NCI-H69 (cell line): ENCODE measurements around the gene HLCS.
A peak's percentile ranks its signal among the peaks of the same experiment; 100 is the strongest.

Source experiments
- DNase-seq: peaks from one replicate; lab custom pipeline; 2025; lab: John Stamatoyannopoulos, UW

The HLCS gene

DNA sequence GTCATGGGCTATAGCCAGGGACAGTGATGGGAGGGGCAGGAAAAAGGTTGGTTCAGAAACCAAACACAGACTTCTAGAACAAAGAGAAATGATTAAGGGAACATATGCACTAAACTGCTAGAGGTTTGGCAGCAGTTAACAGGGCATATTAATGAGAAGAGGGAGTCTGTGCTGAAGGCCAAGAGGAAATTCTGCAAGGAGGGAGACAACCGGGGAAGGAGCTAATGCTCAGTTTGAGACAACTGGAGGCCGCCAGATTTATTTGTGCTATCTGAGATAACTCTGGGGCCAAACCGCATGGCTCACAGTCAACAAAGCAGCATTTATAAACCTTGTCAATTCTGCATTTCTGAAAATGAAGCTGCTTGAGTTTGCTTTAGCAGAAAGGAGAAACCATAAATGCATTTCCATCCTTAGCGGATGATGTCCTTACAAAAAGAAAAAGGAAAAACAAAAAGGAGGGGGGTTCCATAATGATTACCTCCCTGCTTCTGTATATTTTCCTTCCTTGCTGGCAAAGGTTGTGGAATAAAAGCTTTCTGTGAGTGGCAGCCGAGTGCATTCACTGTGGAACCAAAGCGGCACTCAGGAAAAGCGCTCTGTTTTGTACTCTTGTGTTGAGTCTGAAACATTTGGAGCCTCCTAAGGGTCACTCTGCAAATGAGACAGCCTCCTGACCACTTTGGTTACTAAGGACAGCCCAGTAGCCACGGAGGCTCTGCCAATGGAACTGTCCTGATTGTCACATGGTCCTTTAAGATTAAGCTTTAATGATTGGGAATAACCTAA lies 197.2 kb downstream of the HLCS start:
- DNase-seq: peak; percentile 49

GRCh38 chr21:36768496-36768895 lies 198.0 kb downstream of the HLCS start:
- no peak for DNase-seq

DNA sequence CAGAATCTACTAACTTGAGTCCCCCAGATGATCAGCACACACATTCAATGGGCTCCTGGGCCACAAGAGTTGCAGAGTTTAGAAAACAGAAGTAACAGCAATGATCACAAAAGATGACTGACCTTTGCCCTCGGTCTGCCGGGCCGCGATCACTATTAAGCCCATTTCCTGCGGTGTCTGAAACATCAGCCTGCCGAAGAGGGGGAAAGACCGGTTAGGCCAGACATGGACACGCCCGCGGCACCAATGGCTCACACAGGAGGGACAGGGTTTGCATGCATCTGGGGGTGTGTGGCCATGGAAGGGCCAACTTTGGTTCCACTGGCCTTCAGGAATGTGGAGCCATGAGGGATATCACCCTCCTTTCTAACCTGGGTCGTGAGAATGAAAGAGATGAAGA lies 199.4 kb downstream of the HLCS start:
- DNase-seq: no peak

DNA sequence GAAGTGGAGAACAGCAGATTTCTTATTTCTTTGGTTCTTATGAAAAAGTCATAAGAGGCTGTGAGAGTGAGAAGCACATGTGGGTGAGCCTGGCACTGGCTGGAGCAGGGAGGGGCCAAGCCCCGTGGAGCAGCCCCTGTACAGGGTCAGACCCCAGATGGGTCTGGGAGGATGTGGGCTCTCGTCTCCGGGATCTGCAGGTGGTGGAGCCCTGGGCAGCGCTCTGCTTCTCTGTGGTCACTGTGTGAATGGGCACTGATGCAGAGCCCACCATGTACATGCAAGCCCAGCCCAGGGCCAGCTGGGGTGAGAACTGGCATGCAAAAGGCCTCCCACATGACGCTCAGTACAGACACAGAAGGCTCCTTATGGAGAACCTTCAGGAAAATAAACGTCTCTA lies 200.0 kb downstream of the HLCS start:
- no peak for DNase-seq

- no peak for DNase-seq
Observed at GRCh38 chr21:36765229-36765628, 201.2 kb downstream of the HLCS start.

DNA sequence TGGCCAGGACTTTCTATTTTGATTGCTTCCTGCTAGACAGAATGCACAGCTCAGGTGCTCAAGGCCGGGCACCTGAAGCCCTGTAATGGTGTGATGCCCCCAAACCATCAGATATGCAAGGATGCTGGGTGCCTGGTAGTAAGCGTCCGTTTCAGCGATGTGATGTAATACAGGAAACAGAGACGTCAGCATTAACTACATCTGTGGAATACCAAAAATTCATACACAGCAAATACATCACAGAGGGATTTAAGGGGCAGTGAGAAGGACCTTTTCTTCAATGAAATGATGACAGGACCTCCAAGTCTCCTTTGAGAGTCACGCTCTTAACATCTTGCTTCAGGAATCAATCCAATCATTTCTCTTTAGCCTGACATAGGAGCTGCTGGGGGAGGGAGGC lies 203.2 kb downstream of the HLCS start:
- DNase-seq: no peak

DNA sequence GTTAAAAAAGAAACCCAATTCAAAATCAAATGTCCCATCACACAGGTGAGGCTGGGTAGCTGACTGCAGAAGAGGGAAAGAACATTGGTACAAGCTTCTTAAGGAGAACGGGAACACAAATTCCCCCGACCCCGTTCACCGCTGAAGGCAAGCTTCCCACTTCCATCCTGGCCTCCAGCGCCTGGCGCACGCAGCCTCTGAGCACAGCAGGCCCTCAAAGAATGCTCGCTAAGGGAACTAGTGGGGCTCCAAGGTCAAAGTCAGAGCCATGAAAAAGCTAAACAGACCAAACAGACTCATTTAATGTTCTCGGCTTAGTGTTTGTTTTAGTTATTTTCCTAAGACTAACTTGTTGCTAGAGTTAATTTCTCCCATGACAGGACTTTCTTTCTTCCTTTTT lies 203.8 kb downstream of the HLCS start:
- DNase-seq: no peak

DNA sequence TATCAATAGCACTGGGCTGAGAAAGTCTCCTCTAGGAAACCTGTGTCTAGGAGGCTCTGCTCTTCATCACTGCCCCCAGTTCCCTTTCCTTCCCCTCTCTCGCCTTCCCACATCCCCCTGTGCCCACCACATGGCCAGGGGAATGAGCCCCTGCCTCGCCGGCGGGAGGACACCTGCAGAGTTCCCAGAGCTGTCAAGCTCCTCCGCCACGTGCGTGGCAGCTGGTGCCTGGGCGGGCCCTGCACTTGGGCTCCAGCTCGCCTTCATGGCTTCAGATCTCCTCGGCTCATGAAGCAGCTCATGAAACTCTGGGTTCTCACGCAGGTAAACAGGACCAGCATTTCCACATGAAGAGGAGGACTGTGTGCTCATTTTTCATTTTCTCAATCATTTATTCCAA lies 204.8 kb downstream of the HLCS start:
- no peak for DNase-seq

DNA sequence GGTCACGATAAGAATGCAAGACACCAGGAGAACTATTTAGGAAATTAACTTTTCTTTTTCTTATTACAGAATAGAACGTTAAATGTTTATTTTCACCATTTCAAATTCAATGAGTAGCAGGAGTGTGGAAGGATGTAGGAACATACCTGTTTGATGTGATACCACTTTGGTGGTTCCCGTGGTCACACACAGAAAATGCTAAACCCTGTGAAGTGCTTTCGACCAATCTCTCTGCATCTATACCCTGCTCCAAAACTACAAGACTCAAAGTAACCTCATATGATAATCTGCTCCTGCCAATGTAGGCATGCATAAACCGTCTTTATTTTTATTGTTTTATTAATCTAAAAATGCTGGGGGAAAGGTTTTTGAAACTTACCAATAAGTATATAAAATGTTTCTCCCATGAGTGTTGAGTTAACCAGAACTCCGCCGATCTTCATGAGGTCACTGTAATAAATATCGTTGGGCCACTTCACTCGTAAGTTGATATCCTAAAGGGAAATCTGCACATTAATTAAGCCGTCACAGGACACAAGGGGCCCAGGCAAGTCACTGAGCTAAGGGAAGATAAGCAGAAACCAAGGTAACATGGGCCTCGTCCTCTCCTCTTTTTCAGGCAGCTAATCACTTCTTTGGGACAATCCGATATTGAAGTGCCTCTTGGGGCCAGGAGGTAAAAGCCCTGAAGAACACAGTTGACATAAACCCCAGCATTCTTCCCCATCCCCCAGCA lies 207.0 kb downstream of the HLCS start:
- DNase-seq: no peak

GRCh38 chr21:36757196-36757595 lies 209.3 kb downstream of the HLCS start:
- DNase-seq: no peak

GRCh38 chr21:36756527-36756926 lies 209.9 kb downstream of the HLCS start:
- DNase-seq: no peak

GRCh38 chr21:36754241-36754898 lies 212.1 kb downstream of the HLCS start:
- no peak for DNase-seq

GRCh38 chr21:36753556-36753955 lies 212.9 kb downstream of the HLCS start:
- DNase-seq: no peak

DNA sequence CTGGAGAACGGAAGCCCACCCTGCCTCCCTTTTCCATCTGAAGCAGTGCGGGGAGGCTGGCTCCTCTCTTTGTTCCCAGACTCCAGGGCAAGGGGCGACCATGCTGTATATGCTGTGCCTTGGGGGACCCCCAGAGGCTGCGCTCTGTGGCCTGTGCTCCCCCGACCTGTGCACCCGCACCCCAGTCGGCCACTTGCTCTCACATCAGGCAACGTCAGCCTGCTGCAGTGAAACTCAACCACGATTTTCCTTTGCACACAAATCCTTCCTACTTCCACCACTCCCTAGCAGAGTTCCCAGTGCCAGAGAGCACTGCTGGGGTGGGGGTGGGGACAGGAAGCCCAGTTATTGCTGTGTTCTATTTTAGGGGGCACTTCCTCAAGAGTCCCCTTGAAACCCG lies 215.1 kb downstream of the HLCS start:
- DNase-seq: no peak

DNA sequence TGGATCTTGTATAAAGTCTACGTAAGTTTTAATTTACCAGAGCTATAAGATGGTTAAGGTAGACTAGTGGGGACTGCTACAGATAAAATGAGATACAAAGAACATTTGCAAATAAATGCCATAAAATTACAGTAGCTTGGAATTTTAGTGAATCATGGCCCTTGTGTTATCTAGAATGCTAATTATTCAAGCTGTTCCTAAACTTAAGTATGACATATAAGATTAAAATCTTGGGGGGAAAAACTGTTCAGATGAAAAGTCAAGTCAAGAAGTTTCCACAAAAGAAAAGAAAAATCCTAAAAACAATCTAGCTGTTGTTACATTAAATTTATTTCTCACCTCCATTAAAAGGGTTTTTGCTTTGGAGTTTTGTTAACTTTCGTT lies 215.9 kb downstream of the HLCS start:
- no peak for DNase-seq

DNA sequence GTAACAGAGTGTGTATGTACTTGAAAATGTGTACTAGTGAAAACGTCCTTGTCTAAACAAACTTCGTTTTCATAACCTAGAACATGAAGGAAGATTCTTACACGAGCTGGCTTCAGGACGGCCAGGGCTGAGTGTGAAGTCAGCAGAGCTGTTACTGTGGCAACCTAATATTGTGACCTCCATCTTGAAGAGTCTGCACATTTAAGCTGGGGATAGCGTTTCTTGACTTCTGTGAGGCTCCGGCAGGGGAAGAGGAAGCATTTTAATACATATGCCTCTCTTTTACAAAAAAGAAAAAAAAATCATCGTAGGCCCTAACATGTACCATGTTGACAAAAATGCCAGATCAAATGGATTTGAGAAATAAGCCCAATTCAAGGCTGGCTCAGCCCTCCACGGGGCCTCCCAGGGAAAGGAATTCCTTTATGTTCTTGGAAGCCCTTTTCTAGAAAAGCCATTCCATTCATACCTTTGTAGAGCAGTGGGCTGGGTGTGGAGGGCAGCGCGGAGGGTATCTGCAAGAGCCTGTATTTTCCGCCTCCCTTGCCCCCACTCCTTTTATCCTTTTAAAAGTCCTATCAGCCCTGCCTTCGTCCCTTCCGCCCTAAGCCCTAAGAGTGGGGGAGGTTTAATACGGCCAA lies 216.4 kb downstream of the HLCS start:
- DNase-seq: no peak

- peak; percentile 84 for DNase-seq
Observed at GRCh38 chr21:36747815-36748383, 218.6 kb downstream of the HLCS start.

DNA sequence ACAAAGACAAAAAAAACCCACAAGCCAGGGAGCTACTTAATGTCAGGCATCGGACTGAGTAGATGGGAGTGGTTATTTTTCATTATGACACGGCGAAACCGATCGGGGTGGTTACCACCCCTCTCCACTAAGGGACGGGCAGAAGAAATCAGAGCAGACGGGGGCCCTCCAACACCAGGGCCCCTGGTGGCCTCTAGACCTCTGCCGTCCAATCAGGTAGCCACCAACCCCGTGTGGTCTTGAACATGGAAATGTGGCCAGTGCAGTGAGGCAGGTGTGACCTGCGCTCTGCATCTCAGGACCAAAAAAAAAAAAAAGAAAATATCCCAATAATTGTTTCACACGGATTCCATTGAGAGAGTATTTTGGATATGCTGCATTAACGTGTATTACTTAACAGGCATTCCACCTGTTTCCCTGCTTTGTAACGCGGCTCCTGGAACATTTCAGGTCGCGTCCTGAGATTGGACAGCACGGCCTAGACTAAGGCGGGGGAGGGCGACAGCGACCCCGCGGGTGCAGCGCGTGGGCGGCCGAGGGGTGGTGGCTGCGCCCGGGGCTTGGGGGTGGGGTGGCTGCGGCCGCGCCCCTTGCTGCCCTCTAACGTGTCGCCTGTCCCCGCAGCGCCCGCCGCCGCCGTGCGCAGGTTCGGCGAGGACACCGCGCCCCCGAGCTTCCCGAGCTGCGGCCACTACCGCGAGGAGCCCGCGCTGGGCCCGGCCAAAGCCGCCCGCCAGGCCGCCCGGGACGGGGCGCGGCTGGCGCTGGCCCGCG lies 219.2 kb downstream of the HLCS start:
- DNase-seq: no peak

DNA sequence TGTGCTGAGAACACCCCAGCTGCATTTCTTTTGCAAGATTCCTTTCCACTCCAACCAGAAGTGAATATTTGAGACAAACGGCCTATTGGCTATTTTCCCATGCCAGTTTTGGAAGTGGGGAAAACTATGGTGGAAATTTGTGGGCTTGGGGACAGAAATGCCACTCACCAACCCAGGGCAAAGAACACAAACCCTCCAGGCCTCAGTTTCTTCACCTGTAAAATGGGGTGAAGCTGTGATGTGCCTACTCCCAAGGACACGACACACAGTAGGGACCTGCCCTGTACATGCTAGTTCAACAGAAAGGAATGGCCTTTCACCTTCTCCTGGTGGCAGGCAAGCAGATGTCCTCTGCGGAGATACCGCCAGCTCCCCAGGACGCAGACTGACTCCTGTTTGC lies 221.0 kb downstream of the HLCS start:
- DNase-seq: no peak

GRCh38 chr21:36744560-36745231 lies 221.8 kb downstream of the HLCS start:
- DNase-seq: peak; percentile 93

DNA sequence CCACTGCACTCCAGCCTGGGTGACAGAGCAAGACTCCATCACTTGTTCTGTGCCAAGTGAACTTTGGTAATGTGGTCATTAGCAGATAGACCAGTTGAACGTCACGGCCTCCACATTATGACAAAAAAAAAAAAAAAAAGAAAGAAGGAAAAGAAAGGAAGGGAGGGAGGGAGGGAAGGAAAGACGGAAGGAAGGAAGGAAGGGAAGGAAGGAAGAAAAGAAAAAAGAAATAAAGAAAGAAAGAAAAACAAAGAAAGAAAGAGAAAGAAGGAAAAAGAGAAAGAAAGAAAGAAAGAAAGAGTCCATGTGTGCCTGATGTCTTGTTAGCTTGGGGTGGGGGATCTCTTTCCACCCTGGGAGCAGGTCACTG lies 222.3 kb downstream of the HLCS start:
- no peak for DNase-seq
